ENCODE measurements around the gene ATOX1.
"Not testable (repeated sequence)": the region's sequence is repeated elsewhere in the genome, so short reads cannot be mapped to it uniquely, and the experiment has no call there.

The ATOX1 gene

DNA sequence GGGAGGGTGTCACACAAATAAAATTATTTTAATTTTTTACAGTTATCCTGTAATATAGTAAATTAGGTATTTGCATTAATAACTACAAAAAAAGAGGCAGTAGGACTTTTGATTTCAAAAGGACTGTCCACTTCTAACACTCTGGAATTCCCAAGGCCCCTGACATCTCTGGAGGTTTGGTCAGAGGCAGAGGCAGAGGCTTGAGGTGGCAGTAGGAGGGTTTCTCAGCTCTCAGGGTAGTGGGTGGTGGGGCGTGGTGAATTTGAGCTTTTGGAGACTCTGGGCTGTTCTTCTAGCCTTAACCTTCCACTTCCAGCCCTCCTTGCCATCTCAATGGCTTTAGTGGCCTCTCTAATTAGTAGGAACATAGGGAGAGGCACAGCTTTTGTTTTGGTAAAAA is 22.8 kb downstream of the ATOX1 start:
- no peak for TF ChIP-seq EZH2phosphoT487 (IDR thresholded peaks at IDR 0.05; ENCODE audit: borderline replicate concordance, low read length)
- TF ChIP-seq, protein P1, sequence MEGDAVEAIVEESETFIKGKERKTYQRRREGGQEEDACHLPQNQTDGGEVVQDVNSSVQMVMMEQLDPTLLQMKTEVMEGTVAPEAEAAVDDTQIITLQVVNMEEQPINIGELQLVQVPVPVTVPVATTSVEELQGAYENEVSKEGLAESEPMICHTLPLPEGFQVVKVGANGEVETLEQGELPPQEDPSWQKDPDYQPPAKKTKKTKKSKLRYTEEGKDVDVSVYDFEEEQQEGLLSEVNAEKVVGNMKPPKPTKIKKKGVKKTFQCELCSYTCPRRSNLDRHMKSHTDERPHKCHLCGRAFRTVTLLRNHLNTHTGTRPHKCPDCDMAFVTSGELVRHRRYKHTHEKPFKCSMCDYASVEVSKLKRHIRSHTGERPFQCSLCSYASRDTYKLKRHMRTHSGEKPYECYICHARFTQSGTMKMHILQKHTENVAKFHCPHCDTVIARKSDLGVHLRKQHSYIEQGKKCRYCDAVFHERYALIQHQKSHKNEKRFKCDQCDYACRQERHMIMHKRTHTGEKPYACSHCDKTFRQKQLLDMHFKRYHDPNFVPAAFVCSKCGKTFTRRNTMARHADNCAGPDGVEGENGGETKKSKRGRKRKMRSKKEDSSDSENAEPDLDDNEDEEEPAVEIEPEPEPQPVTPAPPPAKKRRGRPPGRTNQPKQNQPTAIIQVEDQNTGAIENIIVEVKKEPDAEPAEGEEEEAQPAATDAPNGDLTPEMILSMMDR (IDR thresholded peaks at IDR 0.05; ENCODE audit: low read depth, low read length, poor library complexity, severe bottlenecking) = no peak
- H3K9me3 ChIP-seq (ENCODE audit: control insufficient read depth, insufficient read depth, low read length) = no peaks in the 10 kb centered on the region

GRCh38 chr5:151734064-151734408 is 24.4 kb downstream of the ATOX1 start:
- Histone ChIP-seq H3K79me2 (ENCODE audit: control insufficient read depth, low read length) (no peaks in the 10 kb centered on the region), H3K9me3 (ENCODE audit: control insufficient read depth, insufficient read depth, low read length) (no peaks in the 10 kb centered on the region), H4K20me1 (ENCODE audit: control insufficient read depth, insufficient read depth, low read depth, low read length) (no peaks in the 10 kb centered on the region), H3K4me3 (ENCODE audit: low read length) (no peak overlapping the region), H3F3A (ENCODE audit: control insufficient read depth, insufficient read depth) (no peaks in the 10 kb centered on the region), H3K36me3 (ENCODE audit: control insufficient read depth, low read length) (no peaks in the 10 kb centered on the region), H3K4me2 (ENCODE audit: low read length) (no peak overlapping the region), H3K9me2 (replicated peaks; ENCODE audit: control insufficient read depth, low read length) (no peaks in the 10 kb centered on the region), H3K27ac (ENCODE audit: low read depth, low read length) (no peak overlapping the region), H3K4me1 (ENCODE audit: control insufficient read depth, low read length) (no peaks in the 10 kb centered on the region), H3K27me3 (ENCODE audit: control insufficient read depth, low read length) (no peaks in the 10 kb centered on the region)
- TF ChIP-seq EZH2phosphoT487 (IDR thresholded peaks at IDR 0.05; ENCODE audit: borderline replicate concordance, low read length) = no peak

More for the DNA sequence above, 22.8 kb downstream of the ATOX1 start:
- no peaks in the 10 kb centered on the region for H3K9me2 ChIP-seq (replicated peaks; ENCODE audit: control insufficient read depth, low read length)
- no peaks in the 10 kb centered on the region for H3F3A ChIP-seq (ENCODE audit: control insufficient read depth, insufficient read depth)
- no peak overlapping the region for H3K27ac ChIP-seq (ENCODE audit: low read depth, low read length)
- H4K20me1 ChIP-seq (ENCODE audit: control insufficient read depth, insufficient read depth, low read depth, low read length) = no peaks in the 10 kb centered on the region
- no peaks in the 10 kb centered on the region for H3K36me3 ChIP-seq (ENCODE audit: control insufficient read depth, low read length)
- no peak overlapping the region for H3K4me3 ChIP-seq (ENCODE audit: low read length)
- H3K79me2 ChIP-seq (ENCODE audit: control insufficient read depth, low read length) = no peaks in the 10 kb centered on the region
- no peak overlapping the region for H3K4me2 ChIP-seq (ENCODE audit: low read length)
- H3K27me3 ChIP-seq (ENCODE audit: control insufficient read depth, low read length) = no peaks in the 10 kb centered on the region
- no peaks in the 10 kb centered on the region for H3K4me1 ChIP-seq (ENCODE audit: control insufficient read depth, low read length)

DNA sequence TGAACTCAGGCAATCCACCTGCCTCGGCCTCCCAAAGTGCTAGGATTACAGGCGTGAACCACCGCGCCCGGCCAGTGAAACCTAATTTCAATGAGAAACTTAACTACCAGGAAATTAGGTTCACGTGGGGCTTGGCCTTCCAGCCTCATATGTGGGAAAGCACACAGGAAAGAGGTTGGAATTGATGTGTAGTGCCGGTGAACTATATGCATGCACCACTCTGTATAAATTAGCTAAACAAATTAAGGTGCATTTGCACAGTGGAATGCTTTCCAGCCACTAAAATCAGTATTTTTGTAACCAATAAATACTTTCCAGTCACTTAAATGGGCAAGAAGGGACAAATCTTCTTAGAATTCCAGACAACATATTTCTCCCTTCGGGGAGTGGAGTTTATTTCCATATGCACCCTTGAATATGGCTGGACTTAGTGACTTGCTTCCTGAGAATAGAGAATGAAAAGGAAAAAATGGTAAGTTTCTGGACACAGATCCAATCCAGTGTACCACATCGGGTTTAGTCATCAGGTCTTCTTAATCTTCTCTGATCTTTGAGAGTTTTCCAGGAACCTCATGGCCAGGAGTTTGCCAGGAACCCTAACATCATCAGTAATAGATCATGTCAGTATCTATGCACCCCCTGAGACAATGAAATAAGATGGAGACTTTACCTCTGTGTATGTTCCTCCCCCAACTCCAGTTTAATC is 24.9 kb downstream of the ATOX1 start:
- Histone ChIP-seq H3K4me1 (ENCODE audit: control insufficient read depth, low read length) (no peaks in the 10 kb centered on the region), H3K4me2 (ENCODE audit: low read length) (no peak overlapping the region), H4K20me1 (ENCODE audit: control insufficient read depth, insufficient read depth, low read depth, low read length) (no peaks in the 10 kb centered on the region), H3K4me3 (ENCODE audit: low read length) (no peak overlapping the region), H3K27me3 (ENCODE audit: control insufficient read depth, low read length) (no peaks in the 10 kb centered on the region), H3K9me3 (ENCODE audit: control insufficient read depth, insufficient read depth, low read length) (no peaks in the 10 kb centered on the region), H3K9me2 (replicated peaks; ENCODE audit: control insufficient read depth, low read length) (no peaks in the 10 kb centered on the region), H3K79me2 (ENCODE audit: control insufficient read depth, low read length) (no peaks in the 10 kb centered on the region), H3K36me3 (ENCODE audit: control insufficient read depth, low read length) (no peaks in the 10 kb centered on the region), H3K27ac (ENCODE audit: low read depth, low read length) (no peak overlapping the region), H3F3A (ENCODE audit: control insufficient read depth, insufficient read depth) (no peaks in the 10 kb centered on the region)
- TF ChIP-seq, protein P1 (IDR thresholded peaks at IDR 0.05; ENCODE audit: low read depth, low read length, poor library complexity, severe bottlenecking) = no peak
- no peak for TF ChIP-seq EZH2phosphoT487 (IDR thresholded peaks at IDR 0.05; ENCODE audit: borderline replicate concordance, low read length)

DNA sequence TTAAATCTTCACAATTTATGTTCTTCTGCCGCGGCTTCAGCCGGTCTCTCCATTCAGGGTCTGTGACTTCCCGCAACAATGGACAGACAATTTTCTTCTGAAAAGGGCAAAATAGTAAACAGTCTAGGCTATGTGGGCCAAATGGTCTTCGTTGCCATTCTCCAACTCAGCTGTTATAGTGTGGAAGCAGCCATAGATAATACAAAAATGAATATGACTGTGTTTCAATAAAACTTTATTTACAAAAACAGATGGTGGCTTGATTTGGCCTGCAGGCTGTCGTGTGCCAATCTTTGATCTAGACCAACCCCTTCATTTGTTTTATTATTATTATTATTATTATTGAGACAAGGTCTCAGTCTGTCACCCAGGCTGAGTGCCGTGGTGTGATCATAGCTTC is 28.1 kb downstream of the ATOX1 start:
- no peak for TF ChIP-seq EZH2phosphoT487 (IDR thresholded peaks at IDR 0.05; ENCODE audit: borderline replicate concordance, low read length)
- TF ChIP-seq, protein P1 (IDR thresholded peaks at IDR 0.05; ENCODE audit: low read depth, low read length, poor library complexity, severe bottlenecking) = no peak
- Histone ChIP-seq H3K27me3 (ENCODE audit: control insufficient read depth, low read length) (no peaks in the 10 kb centered on the region), H3K79me2 (ENCODE audit: control insufficient read depth, low read length) (no peaks in the 10 kb centered on the region), H3K9me2 (replicated peaks; ENCODE audit: control insufficient read depth, low read length) (no peaks in the 10 kb centered on the region), H3K36me3 (ENCODE audit: control insufficient read depth, low read length) (no peaks in the 10 kb centered on the region), H3K4me2 (ENCODE audit: low read length) (no peak overlapping the region), H4K20me1 (ENCODE audit: control insufficient read depth, insufficient read depth, low read depth, low read length) (no peaks in the 10 kb centered on the region), H3K9me3 (ENCODE audit: control insufficient read depth, insufficient read depth, low read length) (no peaks in the 10 kb centered on the region), H3K4me1 (ENCODE audit: control insufficient read depth, low read length) (no peaks in the 10 kb centered on the region), H3F3A (ENCODE audit: control insufficient read depth, insufficient read depth) (no peaks in the 10 kb centered on the region), H3K27ac (ENCODE audit: low read depth, low read length) (no peak overlapping the region), H3K4me3 (ENCODE audit: low read length) (no peak overlapping the region)

DNA sequence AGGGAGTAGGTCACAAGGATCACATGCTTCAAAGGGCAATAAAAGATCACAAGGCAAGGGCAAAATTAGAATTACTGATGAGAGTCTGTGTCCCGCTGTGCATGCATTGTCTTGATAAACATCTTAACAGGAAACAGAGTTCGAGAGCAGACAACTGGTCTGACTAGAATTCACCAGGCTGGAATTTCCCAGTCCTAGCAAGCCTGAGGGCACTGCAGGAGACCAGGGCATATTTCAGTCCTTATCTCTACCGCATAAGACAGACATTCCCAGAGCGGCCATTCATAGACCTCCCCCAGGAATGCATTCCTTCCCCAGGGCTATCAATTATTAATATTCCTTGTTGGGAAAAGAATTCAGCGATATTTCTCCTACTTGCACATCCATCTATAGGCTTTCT is 28.8 kb downstream of the ATOX1 start:
- not testable (repeated sequence) for H3K27ac ChIP-seq (ENCODE audit: low read depth, low read length); H3K9me2 ChIP-seq (replicated peaks; ENCODE audit: control insufficient read depth, low read length); H3K4me1 ChIP-seq (ENCODE audit: control insufficient read depth, low read length); H3K79me2 ChIP-seq (ENCODE audit: control insufficient read depth, low read length); H3F3A ChIP-seq (ENCODE audit: control insufficient read depth, insufficient read depth); H3K9me3 ChIP-seq (ENCODE audit: control insufficient read depth, insufficient read depth, low read length); H3K4me2 ChIP-seq (ENCODE audit: low read length); H3K4me3 ChIP-seq (ENCODE audit: low read length); H4K20me1 ChIP-seq (ENCODE audit: control insufficient read depth, insufficient read depth, low read depth, low read length); H3K27me3 ChIP-seq (ENCODE audit: control insufficient read depth, low read length); H3K36me3 ChIP-seq (ENCODE audit: control insufficient read depth, low read length)

Data from DOHH2 (cell line).